D721Med (cell line): ENCODE measurements around the gene ZNF649.

Experiments used
- DNase-seq: peaks from one replicate; pipeline ENCODE4 v3.0.0; 2011; ENCODE audit warnings: low spot score; ENCODE audit not compliant: insufficient read length
- FAIRE-seq: peaks from 2 replicates; lab custom pipeline; 2011; peaks lifted over from hg19 to GRCh38; lab: Jason Lieb, UNC
- TF ChIP-seq, protein P1 (sequence below): IDR thresholded peaks from 2 replicates; pipeline ENCODE4 v1.5.1; 2012; ENCODE audit warnings: mild to moderate bottlenecking, control low read depth; ENCODE audit not compliant: insufficient read depth; ENCODE audit errors: missing control alignments

Gene ZNF649

DNA sequence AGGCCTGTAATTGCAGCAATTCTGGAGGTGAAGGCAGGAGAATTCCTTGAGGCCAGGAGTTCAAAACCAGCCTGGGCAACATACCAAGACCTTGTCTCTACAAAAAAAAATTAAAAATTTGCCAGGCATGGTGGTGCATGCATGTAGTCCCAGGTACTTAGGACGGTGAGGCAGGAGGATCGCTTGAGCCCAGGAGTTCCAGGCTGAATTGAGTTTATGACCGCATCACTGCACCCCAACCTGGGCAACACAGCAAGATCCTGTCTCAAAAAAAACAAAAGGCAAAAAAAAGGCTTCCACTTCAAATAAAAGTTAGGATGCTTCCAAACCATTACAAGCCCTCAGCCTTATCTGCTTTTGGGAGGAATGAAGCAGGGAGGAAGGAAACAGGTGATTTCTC, 22.3 kb downstream of the ZNF649 start:
- DNase-seq (no peak), FAIRE-seq (no peak)
- TF ChIP-seq, protein P1, sequence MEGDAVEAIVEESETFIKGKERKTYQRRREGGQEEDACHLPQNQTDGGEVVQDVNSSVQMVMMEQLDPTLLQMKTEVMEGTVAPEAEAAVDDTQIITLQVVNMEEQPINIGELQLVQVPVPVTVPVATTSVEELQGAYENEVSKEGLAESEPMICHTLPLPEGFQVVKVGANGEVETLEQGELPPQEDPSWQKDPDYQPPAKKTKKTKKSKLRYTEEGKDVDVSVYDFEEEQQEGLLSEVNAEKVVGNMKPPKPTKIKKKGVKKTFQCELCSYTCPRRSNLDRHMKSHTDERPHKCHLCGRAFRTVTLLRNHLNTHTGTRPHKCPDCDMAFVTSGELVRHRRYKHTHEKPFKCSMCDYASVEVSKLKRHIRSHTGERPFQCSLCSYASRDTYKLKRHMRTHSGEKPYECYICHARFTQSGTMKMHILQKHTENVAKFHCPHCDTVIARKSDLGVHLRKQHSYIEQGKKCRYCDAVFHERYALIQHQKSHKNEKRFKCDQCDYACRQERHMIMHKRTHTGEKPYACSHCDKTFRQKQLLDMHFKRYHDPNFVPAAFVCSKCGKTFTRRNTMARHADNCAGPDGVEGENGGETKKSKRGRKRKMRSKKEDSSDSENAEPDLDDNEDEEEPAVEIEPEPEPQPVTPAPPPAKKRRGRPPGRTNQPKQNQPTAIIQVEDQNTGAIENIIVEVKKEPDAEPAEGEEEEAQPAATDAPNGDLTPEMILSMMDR = no peak

DNA sequence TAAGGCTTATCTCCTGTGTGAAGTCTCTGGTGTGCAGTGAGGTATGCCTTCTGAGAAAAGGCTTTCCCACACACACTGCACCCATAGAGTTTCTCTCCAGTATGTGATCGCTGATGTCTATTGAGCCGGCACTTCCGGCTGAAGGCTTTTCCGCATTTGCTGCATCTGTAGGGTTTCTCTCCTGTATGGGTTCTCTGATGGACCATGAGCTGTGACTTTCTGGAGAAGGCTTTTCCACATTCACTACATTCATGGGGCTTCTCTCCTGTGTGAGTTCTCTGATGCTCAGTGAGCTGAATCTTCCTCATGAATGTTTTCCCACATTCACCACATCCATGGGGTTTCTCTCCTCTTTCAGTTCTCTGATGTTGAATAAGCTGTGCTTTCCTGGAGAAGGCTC, 31.7 kb downstream of the ZNF649 start:
- no peak for DNase-seq
- no peak for FAIRE-seq

DNA sequence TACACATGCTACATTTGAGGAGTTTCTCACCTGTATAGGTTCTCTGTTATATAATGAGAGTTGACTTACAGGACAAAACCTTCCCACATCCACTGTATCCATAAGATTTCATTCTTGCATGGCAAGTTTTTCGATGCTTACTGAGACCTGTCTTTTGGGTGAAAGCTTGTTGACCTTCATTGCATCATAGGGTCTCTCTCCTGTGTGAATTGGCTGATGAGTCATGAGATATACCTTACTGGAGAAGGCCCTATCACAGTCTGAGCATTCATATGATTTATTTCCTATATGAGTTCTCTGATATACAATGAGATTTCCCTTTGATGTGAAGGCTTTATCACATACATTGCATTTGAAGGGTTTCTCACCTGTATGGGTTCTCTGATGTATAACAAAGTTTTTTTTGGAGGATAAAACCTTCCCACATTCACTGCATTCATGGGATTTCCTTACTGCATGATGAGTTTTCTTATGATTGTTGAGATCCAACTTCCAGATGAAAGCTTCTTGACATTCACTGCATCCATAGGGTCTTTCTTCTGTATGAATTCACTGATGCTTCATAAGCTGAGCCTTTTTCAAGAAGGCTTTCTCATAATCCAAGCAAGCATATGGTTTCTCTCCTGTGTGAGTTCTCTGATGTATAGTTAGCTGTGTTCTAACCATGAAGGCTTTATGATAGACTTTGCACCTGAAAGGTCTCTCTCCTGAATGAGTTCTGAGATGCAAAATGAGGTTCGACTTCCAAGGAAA, 42.8 kb downstream of the ZNF649 start:
- DNase-seq (no peak), FAIRE-seq (no peak)
- TF ChIP-seq, protein P1 = no peak

More for the DNA sequence above, 31.7 kb downstream of the ZNF649 start:
- TF ChIP-seq, protein P1 = no peak
